GM20431 (cell line): Measurements from ENCODE around the gene FREM3.
"Not testable (repeated sequence)": the region's sequence is repeated elsewhere in the genome, so short reads cannot be mapped to it uniquely, and the experiment has no call there.

ENCODE experiments used
- in situ Hi-C: fragments of 300-500 bp; cut with MseI, MboI; formaldehyde crosslinking; loops from one replicate; pipeline ENCODE4 v1.15.0; 2020; ENCODE audit warnings: low sequenced_read_pairs; ENCODE audit not compliant: unreplicated experiment

The FREM3 gene

DNA sequence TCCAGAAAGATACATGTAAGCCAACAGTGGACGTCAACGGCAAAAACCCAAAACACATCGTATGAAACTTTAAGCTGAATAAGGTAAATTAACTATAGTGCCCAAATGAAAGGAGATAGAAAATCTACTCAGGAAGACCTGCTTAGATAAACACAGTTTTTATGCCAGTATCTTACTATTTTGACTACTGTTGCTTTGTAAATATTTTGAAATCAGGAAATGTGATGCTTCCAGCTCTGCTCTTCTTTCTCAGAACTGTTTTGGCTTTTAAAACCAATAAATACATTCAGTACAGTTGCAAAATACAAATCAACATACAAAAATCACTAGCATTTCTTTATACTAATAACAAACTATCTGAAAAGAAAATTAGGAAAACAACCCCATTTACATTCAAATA is 103.2 kb downstream of the FREM3 start:
- in situ Hi-C loops, result no loop called here

DNA sequence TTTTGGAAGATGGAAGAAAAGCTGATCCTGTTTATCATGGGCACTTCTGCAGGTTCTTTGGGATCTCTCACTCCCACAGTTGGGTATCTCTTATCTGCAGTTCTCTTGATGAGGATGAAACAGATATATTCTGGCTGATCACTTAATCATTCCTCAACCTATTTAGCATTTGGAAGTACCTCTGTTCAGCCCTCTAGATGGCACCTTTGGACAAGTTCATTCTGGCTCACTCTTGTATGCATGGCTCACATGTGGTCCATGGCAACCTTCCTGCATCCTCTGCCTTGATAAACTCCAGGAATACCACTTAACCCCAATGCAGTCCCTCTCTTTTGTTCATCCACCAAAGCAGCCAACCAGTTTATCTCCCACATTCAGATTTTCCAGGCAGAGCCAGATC is 112.8 kb downstream of the FREM3 start:
- in situ Hi-C loops, result no loop called here

DNA sequence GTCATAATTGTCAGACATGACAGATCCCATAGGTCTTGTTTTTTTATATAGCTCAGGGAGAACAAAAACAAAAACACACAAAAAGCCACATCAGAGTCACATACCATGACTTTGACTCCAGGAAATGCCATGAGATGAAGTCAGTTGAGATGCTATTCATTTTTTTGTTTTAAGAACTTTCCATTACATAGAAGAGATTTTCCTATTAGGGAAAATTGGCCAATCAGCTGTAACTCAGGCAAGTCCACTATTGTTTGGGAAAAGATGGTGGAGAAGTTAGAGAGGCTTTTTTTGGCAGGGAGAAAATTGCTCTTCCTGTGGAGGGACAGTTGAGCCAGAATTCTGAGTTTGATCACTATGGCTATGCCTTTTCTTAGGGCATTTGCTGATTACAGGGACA is 114.4 kb downstream of the FREM3 start:
- in situ Hi-C loops, result no loop called here

DNA sequence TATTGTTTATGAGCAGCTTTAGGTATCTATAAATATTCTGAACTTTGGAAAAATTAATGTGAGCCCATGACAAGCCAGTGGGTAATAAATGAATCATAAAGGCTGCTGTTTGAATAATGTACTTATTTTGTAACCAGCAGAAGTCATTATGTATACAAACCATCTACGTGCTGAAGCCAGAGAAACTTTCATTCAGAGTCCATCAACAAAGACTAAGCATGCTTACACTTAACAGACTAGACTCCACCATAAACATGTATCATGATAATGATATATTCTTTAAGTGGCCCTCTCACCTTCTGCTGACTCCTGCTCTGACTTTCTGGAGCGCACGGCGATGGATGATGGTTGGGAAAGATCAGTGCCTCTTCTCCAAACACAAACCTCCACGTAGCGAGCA is 114.9 kb downstream of the FREM3 start:
- in situ Hi-C loops, result no loop called here

- in situ Hi-C loops, result no loop called here
Observed at GRCh38 chr4:143581331-143581946, 119.0 kb downstream of the FREM3 start.

GRCh38 chr4:143575331-143575730 is 125.1 kb downstream of the FREM3 start:
- in situ Hi-C loops, result no loop called here

GRCh38 chr4:143564472-143564871 is 136.0 kb downstream of the FREM3 start:
- in situ Hi-C loops, result no loop called here

- in situ Hi-C loops, result no loop called here
Observed at GRCh38 chr4:143559757-143560147, 140.7 kb downstream of the FREM3 start.

DNA sequence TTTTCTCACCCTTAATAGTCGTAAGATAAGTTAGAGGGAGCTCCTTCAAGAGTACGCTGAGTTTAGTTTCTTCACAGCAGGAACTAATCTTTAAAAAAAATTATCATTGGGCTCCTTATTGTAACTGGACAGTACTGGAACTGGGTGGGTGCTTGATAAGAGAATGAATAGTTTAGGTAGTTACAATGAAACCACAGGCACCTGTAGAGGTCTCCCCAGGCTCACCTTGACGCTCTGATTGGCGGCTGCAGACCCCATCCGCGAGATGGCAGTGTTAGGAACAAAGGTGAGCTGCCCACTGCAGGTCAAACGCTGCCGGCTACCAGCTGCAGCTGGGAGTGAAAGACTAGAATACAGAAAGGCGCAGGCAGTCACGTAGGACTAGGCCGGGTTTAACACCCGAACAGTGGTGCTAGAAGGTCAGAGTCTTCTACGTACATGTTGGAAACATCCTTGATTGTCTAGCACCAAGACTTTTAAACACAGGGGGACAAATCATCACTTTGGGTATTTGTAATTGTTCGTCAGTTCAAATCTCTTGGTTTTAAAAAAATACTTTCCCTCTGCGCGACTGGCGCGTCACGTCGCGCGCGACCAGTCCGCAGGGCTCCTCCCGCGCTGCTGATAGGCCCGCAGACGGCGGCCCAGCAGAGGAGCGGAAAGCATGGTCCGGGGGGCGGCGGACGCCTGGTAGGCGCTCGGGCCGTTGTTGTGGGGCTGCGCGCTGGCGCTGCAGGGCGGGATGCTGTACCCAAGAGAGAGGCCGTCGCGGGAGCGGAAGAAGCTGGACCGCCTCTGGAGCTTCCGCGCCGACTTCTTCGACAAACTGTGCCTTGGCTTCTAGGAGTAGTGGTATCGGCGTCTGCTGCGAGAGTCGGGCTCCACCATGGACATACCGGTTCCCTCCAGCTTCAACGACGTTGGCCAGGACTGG is 141.4 kb downstream of the FREM3 start:
- in situ Hi-C loops, result no loop called here

GRCh38 chr4:143558286-143558685 is 142.2 kb downstream of the FREM3 start:
- in situ Hi-C loops, result no loop called here

DNA sequence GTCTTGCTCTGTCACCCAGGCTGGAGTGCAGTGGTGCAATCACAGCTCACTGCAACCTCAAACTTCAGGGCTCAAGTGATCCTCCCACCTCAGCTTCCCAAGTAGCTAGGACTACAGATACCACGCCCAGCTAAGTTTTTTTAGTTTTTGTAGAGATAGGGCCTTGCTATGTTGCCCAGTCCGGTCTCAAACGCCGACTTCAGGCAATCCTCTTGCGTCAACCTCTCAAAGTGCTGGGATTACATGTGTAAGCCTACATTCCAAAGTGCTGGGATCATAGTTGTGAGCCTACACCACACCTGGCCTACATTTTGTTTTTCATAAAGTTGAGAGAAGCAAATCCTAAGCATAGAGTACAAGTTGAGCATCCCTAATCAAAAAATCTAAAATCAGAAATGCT is 144.8 kb downstream of the FREM3 start:
- in situ Hi-C loops, result no loop called here

DNA sequence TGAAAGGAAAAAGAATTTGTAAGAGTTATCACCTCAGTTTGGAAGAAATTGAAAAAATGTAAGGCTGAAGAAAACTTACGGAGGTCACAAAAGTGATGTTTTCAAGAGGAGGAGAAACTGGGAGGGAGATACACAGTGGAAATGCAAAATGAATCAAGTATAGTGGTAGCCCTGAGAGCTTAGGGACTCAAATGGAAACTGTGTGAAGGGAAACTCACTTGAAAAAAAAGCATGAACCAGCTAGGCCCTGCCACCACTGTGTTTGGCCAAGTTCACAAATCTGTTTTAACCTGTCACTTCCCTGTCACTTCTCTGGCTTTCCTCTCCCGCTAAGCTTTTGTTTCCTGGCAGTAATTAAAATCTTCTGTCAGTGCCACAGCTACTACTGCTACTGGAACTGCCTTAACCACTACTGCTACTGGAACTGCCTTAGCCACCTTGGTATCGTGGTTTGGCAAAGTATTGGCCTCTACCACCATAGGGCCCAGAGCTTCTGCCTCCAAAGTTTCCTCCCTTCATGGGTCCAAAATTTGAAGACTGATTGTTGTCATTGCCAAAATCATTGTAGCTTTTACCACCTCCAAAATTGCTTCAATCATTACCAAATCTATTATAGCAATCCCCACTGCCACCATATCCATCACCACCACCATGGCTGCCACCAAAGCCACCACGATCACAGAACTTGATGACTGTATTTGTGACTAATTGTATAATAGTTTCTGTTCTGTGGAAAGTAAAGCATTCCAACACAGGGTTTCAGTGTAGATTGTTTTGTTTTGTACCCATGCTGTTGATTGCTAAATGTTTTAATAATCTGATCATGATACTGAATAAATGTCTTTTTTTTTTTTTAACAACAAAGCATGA is 145.5 kb downstream of the FREM3 start:
- in situ Hi-C loops, result no loop called here

- in situ Hi-C loops, result no loop called here
Observed at GRCh38 chr4:143549928-143550327, 150.5 kb downstream of the FREM3 start.

DNA sequence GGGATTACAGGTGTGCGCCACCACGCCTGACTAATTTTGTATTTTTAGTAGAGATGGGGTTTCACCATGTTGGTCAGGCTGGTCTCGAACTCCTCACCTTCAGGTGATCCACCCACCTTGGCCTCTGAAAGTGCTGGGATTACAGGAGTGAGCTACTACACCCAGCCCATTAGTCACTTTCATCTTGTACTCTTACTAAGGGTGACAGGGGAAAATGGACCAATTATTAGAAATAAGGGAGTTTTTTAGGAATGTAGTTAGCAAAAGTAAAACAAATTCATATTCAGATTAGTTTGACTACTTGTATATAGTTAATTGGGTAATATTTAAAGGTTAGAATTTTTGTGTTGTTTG is 160.8 kb downstream of the FREM3 start:
- in situ Hi-C loops, result no loop called here

- in situ Hi-C loops, result no loop called here
Observed at GRCh38 chr4:143538979-143539669, 161.4 kb downstream of the FREM3 start.

- in situ Hi-C loops, result no loop called here
Observed at GRCh38 chr4:143531788-143532491, 168.5 kb downstream of the FREM3 start.

- in situ Hi-C loops, result no loop called here
Observed at GRCh38 chr4:143531380-143531779, 169.1 kb downstream of the FREM3 start.

- in situ Hi-C loops, result not testable (repeated sequence)
Observed at GRCh38 chr4:143528046-143528445, 172.4 kb downstream of the FREM3 start.
